Measurements from ENCODE around the gene ATAD3C. TPM values are rescaled to one million over a fixed set of nuclear protein-coding genes. Genes with fewer than 3 reads are reported as not detected.

Gene ATAD3C
- total and polyA plus RNA-seq, 8 donors = 0.25 to 5.2 (median 1.1) TPM; not detected in 2

DNA sequence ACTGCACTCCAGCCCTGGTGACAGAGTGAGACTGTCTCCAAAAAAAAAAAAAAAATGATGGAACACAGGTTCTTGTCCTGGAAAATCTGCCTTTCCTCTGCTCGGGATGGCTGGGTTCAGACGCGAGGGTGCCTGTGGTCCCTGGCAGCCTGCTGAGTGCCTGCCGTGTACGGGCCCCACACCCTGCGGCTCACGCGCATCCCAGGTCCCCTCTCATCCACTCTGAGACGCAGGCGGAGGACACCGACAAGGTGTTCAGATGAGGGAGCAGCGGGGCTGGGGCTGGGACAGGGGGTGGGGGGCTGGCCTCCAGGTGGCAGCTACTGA lies 24.1 kb upstream of the ATAD3C start:
- H3K27ac ChIP-seq = no peak overlapping the region
- DNase-seq = no peak
- intact Hi-C loops (cut with DNase I; ENCODE audit: low total_unique reads) = no loop called here

DNA sequence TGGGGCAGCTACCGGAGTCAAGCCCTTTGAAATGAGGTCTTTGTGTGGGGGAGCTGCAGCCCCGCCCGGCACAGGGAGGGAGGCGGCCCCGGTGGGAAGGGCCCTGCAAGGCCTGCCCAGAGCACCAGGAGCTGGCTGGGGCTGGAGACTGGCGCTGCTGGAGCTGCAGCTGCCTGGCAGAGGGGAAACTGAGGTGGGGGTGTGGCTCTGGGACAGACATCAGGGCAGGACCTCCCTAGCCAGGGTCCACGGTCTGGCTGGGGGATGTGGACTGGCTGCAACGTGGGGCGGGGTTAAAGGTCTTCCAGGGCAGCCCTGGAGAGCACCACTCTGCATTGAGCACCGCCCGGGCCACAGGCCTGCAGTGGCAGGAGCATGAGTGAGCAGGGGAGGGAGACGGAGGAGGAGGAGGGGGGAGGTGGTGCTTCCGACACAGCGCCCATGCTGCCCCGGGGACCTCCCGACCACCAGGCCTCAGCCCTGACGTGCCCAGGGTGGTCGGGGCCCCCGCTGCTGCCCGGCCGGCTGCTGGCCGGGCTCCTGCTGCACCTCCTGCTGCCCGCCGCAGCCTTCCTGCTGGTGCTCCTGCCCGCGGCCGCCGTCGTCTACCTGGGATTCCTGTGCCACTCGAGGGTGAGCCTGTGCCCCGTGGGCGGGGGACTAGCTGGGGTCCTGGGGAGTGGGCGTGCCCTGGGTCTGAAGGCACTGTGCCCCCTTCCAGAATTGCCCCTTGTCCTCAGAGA lies 23.6 kb upstream of the ATAD3C start:
- Histone ChIP-seq H3K4me3 (no peak overlapping the region), H3K9me3 (no peaks in the 10 kb centered on the region), H3K27me3 (peaks cover 0 to 35% (median 4%) of the 10 kb centered on the region in 3 donors), H3K27ac (peak overlapping the region in 3 of 5 donors; percentile 19 to 83 (median 39)), H3K36me3 (no peaks in the 10 kb centered on the region), H3K4me1 (peaks cover 21 to 47% (median 36%) of the 10 kb centered on the region in 4 donors)
- TF ChIP-seq POLR2AphosphoS5 (IDR thresholded peaks at IDR 0.05) = no peak
- TF ChIP-seq, protein P1, sequence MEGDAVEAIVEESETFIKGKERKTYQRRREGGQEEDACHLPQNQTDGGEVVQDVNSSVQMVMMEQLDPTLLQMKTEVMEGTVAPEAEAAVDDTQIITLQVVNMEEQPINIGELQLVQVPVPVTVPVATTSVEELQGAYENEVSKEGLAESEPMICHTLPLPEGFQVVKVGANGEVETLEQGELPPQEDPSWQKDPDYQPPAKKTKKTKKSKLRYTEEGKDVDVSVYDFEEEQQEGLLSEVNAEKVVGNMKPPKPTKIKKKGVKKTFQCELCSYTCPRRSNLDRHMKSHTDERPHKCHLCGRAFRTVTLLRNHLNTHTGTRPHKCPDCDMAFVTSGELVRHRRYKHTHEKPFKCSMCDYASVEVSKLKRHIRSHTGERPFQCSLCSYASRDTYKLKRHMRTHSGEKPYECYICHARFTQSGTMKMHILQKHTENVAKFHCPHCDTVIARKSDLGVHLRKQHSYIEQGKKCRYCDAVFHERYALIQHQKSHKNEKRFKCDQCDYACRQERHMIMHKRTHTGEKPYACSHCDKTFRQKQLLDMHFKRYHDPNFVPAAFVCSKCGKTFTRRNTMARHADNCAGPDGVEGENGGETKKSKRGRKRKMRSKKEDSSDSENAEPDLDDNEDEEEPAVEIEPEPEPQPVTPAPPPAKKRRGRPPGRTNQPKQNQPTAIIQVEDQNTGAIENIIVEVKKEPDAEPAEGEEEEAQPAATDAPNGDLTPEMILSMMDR (IDR thresholded peaks at IDR 0.05) = no peak
- TF ChIP-seq POLR2A (IDR thresholded peaks at IDR 0.05) = no peak
- TF ChIP-seq EP300 (IDR thresholded peaks at IDR 0.05) = no peak
- intact Hi-C loops (cut with DNase I; ENCODE audit: low total_unique reads) = no loop called here
- 41 to 46% (median 42%) methylated on average over 4 to 33 of the region's 33 CpGs for WGBS, 5 donors
- peak in 1 of 2 donors; percentile 30 for DNase-seq

More for the DNA sequence above, 24.1 kb upstream of the ATAD3C start:
- Histone ChIP-seq H3K4me1 (peaks cover 20 to 47% (median 36%) of the 10 kb centered on the region in 4 donors), H3K9me3 (no peaks in the 10 kb centered on the region), H3K36me3 (no peaks in the 10 kb centered on the region), H3K4me3 (no peak overlapping the region), H3K27me3 (peaks cover 0 to 40% (median 4%) of the 10 kb centered on the region in 3 donors)
- 72 to 86% (median 85%) methylated on average over 6 to 12 of the region's 12 CpGs for WGBS, 5 donors
- TF ChIP-seq POLR2A (IDR thresholded peaks at IDR 0.05) = no peak
- TF ChIP-seq, protein P1 (IDR thresholded peaks at IDR 0.05) = no peak
- no peak for TF ChIP-seq POLR2AphosphoS5 (IDR thresholded peaks at IDR 0.05)
- TF ChIP-seq EP300 (IDR thresholded peaks at IDR 0.05) = no peak

DNA sequence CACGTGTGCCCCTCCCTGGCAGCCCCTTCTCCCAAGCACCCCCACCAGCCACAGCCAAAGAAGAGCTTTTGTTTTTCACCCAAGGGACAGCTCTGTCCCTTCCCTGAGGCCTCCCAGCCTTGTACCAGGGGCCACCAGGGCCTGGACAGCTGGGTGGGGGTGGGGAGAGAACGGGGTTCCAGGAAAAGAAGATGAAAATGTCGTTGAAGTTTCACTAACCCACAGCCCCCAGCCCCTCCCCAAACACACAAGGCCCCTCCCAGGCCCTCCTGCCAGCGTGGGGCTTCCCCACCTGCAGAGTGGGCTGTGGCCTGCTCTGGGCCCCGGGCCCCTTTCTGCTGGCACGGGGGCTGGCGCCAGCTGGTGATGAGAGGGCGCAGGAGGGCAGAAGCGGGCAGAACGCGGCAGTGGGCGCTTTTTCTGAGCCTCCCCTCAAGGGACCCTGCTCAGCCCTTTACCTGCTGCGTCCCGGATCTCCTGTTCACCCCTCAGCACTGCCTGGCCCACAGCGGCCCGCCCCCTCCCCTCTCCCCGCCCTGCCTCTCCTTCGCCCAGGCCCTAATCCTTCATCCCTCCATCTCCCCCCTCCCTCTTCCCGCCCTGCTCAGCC lies 22.9 kb upstream of the ATAD3C start:
- Histone ChIP-seq H3K27ac (peak overlapping the region in 3 of 5 donors; percentile 19 to 83 (median 39)), H3K4me1 (peaks cover 27 to 47% (median 37%) of the 10 kb centered on the region in 4 donors), H3K36me3 (no peaks in the 10 kb centered on the region), H3K27me3 (peaks cover 0 to 30% (median 4%) of the 10 kb centered on the region in 3 donors), H3K4me3 (no peak overlapping the region), H3K9me3 (no peaks in the 10 kb centered on the region)
- DNase-seq = peak in 1 of 2 donors; percentile 16
- TF ChIP-seq, protein P1 (IDR thresholded peaks at IDR 0.05) = no peak
- TF ChIP-seq POLR2AphosphoS5 (IDR thresholded peaks at IDR 0.05) (no peak), POLR2A (IDR thresholded peaks at IDR 0.05) (no peak), EP300 (IDR thresholded peaks at IDR 0.05) (no peak)
- WGBS, 5 donors = 27 to 60% (median 36%) methylated on average over 17 to 19 of the region's 19 CpGs
- intact Hi-C loops (cut with DNase I; ENCODE audit: low total_unique reads) = no loop called here

DNA sequence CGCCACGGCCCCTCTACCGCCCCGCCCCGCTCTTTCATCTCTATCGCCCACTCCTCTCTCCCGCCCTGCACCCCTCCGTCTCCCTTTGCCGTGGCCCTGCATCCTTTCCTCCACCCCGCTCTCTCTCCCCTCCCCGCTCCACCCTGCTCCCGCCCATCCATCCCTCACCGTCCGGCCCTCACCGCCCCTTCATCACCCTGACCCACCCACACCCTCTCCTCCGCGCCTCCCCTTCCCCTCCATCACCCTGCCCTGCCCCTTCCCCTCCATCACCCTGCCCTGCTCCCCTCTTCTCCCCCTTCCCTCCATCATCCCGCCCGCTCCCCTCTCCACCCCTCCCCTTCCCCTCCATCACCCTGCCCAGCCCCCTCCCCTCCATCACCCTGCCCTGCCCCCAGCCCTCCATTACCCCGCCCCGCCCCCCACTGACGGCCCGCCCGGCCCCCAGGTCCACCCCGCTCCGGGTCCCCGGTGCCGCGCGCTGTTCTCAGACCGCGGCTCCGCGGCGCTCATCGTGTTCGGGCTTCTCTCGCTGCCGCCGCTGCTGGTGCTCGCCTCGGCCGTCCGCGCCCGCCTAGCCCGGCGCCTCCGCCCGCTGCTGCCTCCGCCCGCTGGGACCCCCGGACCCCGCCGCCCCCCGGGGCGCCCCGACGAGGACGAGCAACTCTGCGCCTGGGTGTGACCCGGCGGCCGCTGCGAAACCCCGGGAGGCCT lies 22.2 kb upstream of the ATAD3C start:
- no peak for TF ChIP-seq EP300 (IDR thresholded peaks at IDR 0.05)
- TF ChIP-seq POLR2A (IDR thresholded peaks at IDR 0.05) = no peak
- TF ChIP-seq, protein P1 (IDR thresholded peaks at IDR 0.05) = no peak
- TF ChIP-seq POLR2AphosphoS5 (IDR thresholded peaks at IDR 0.05) = no peak
- peak in 1 of 2 donors; percentile 73 for DNase-seq
- Histone ChIP-seq H3K27me3 (peaks cover 0 to 29% (median 4%) of the 10 kb centered on the region in 3 donors), H3K27ac (peak overlapping the region in 4 of 5 donors; percentile 14 to 83 (median 50)), H3K4me1 (peaks cover 34 to 51% (median 43%) of the 10 kb centered on the region in 4 donors), H3K9me3 (no peaks in the 10 kb centered on the region), H3K4me3 (peak overlapping the region; percentile 38 to 52 (median 48)), H3K36me3 (no peaks in the 10 kb centered on the region)
- intact Hi-C loops (cut with DNase I; ENCODE audit: low total_unique reads) = no loop called here
- WGBS, 5 donors = 9 to 51% (median 11%) methylated on average over 19 to 66 of the region's 66 CpGs
